ENCODE measurements around the gene HNRNPUL2. TPM values are rescaled to one million over a fixed set of nuclear protein-coding genes. Genes with fewer than 3 reads are reported as not detected.

The HNRNPUL2 gene
- total and polyA plus RNA-seq, 2 of the 8 experiments (the other 6 are each of a cell fraction or from before 2014, with no cell fraction given): 14.9 to 46.4 TPM

- Histone ChIP-seq H4K8ac (ENCODE audit: extremely low read depth, insufficient read depth, low read length) (no peak overlapping the region), H3K36me3 (ENCODE audit: control insufficient read depth in 2 of 4, insufficient read depth in 4 of 4, low read length in 3 of 4) (peaks cover 38 to 95% (median 71%) of the 10 kb centered on the region in 4 experiments), H2AFZ (ENCODE audit: low read length) (no peak overlapping the region), H2BK15ac (ENCODE audit: low read length) (no peak overlapping the region), H4K20me1 (replicated peaks in 1 of 2; ENCODE audit: control insufficient read depth in 1 of 2, insufficient read depth in 2 of 2, low read length in 2 of 2) (peaks cover 0 to 3% of the 10 kb centered on the region in 2 experiments), H3K79me1 (ENCODE audit: low read depth, low read length) (no peaks in the 10 kb centered on the region; the same call in 1 of the 2 replicates), H3K27me3 (replicated peaks in 1 of 4; ENCODE audit: control insufficient read depth in 3 of 4, extremely low read depth in 1 of 4, insufficient read depth in 3 of 4, low read length in 3 of 4) (no peaks in the 10 kb centered on the region; a peak in 1 of 7 replicates), H3K23ac (ENCODE audit: insufficient read length) (no peak overlapping the region), H3K4me2 (ENCODE audit: insufficient read depth in 1 of 2, low read depth in 2 of 2, low read length in 2 of 2) (no peak overlapping the region), H3K23me2 (ENCODE audit: low read depth, low read length) (no peaks in the 10 kb centered on the region), H3K9me3 (ENCODE audit: insufficient read depth in 2 of 2, low read depth in 1 of 2, low read length in 1 of 2) (no peaks in the 10 kb centered on the region), H2AK5ac (ENCODE audit: low read depth, low read length) (no peak overlapping the region), H2BK20ac (ENCODE audit: low read length) (no peak overlapping the region), H3K18ac (ENCODE audit: extremely low read depth, low read length) (no peak overlapping the region), H3K56ac (replicated peaks; ENCODE audit: insufficient read length, low read depth, low read length) (no peak overlapping the region), H2BK5ac (ENCODE audit: low read depth, low read length) (no peak overlapping the region), H3K4ac (replicated peaks; ENCODE audit: insufficient read length, low read depth, low read length) (no peak overlapping the region), H4K5ac (ENCODE audit: insufficient read length, low read depth, low read length) (no peak overlapping the region), H2BK120ac (replicated peaks; ENCODE audit: low read depth, low read length) (no peak overlapping the region), H3K4me1 (replicated peaks in 1 of 4; ENCODE audit: control insufficient read depth in 3 of 4, insufficient read depth in 4 of 4, low read length in 3 of 4) (peaks cover 0 to 16% (median 3%) of the 10 kb centered on the region in 4 experiments; a peak in 4 of 7 replicates), H4K91ac (replicated peaks; ENCODE audit: insufficient read length, low read length) (no peak overlapping the region), H3K27ac (ENCODE audit: low read depth, low read length) (no peak overlapping the region), H3K14ac (ENCODE audit: insufficient read length) (no peak overlapping the region), H2BK12ac (ENCODE audit: low read depth, low read length) (no peak overlapping the region), H3K9ac (replicated peaks in 1 of 4; ENCODE audit: extremely low read depth in 1 of 4, low read depth in 3 of 4, low read length in 3 of 4) (no peak overlapping the region), H3K4me3 (ENCODE audit: extremely low read depth in 1 of 4, insufficient read depth in 2 of 4, low read depth in 3 of 4, low read length in 4 of 4) (no peak overlapping the region), H3K79me2 (ENCODE audit: control insufficient read depth in 1 of 2, insufficient read depth in 2 of 2, low read length in 2 of 2) (peaks cover 0 to 19% of the 10 kb centered on the region in 2 experiments; a peak in 2 of 4 replicates)
- ChIA-PET CTCF (ENCODE audit: partially characterized antibody) (interaction anchor here (0.7 to 4.0 kb wide), 12 partner anchors 9 to 147 kb away, joined by 3 to 26 read pairs (median 4); partner anchors contain the start of genes C11orf98, CSKMT and TAF6L), POLR2A (ENCODE audit: partially characterized antibody) (interaction anchor here (0.6 to 61.4 kb wide), 11 partner anchors 8 to 141 kb away, joined by 3 to 2041 read pairs (median 5); partner anchors contain the start of genes BSCL2, C11orf98, CSKMT and EEF1G)
- TF ChIP-seq KDM5A (IDR thresholded peaks at IDR 0.05; ENCODE audit: low read length): no peak
- TF ChIP-seq FOSL1 (IDR thresholded peaks at IDR 0.05; ENCODE audit: insufficient read depth, low read depth, low read length): no peak
- TF ChIP-seq, protein P1, sequence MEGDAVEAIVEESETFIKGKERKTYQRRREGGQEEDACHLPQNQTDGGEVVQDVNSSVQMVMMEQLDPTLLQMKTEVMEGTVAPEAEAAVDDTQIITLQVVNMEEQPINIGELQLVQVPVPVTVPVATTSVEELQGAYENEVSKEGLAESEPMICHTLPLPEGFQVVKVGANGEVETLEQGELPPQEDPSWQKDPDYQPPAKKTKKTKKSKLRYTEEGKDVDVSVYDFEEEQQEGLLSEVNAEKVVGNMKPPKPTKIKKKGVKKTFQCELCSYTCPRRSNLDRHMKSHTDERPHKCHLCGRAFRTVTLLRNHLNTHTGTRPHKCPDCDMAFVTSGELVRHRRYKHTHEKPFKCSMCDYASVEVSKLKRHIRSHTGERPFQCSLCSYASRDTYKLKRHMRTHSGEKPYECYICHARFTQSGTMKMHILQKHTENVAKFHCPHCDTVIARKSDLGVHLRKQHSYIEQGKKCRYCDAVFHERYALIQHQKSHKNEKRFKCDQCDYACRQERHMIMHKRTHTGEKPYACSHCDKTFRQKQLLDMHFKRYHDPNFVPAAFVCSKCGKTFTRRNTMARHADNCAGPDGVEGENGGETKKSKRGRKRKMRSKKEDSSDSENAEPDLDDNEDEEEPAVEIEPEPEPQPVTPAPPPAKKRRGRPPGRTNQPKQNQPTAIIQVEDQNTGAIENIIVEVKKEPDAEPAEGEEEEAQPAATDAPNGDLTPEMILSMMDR (IDR thresholded peaks at IDR 0.05; ENCODE audit: control extremely low read depth in 1 of 3, insufficient read depth in 1 of 3, low read depth in 1 of 3, low read length in 3 of 3): peak in 1 of 3 experiments; percentile 37; a peak in 2 of 4 replicates
- TF ChIP-seq RAD21 (IDR thresholded peaks at IDR 0.05 in 1 of 2, conservative IDR thresholded peaks at IDR 0.05 in 1 of 2; ENCODE audit: low read depth in 2 of 2, low read length in 2 of 2): peak in 1 of 2 experiments; percentile 20; a peak in 1 of 4 replicates
- no peak for TF ChIP-seq HDAC2 (IDR thresholded peaks at IDR 0.05; ENCODE audit: borderline replicate concordance in 1 of 2, low read depth in 2 of 2, low read length in 2 of 2)
- no peak for FAIRE-seq
- no peak for DNase-seq (ENCODE audit: low read depth in 1 of 2, low spot score in 2 of 2)
- WGBS, 2 experiments (ENCODE audit: extremely low coverage in 1 of 2, insufficient coverage in 1 of 2, insufficient read length in 1 of 2, insufficient replicate concordance in 2 of 2, low coverage in 1 of 2, low lambda C conversion rate in 2 of 2, missing lambda C conversion rate in 1 of 2): 95% methylated on average over 23 of the region's 24 CpGs; no CpG with 5 or more reads in 1 of the 2 experiments
These were observed 11.8 kb downstream of the HNRNPUL2 start for GRCh38 chr11:62715150-62716130.
